Kidney tubule cell (primary cell): ENCODE data around the gene CTDP1.

ENCODE experiments used
- DNase-seq: peaks from one replicate; pipeline ENCODE4 v3.0.0-alpha.2; 2018; ENCODE audit warnings: low spot score

Gene CTDP1

DNA sequence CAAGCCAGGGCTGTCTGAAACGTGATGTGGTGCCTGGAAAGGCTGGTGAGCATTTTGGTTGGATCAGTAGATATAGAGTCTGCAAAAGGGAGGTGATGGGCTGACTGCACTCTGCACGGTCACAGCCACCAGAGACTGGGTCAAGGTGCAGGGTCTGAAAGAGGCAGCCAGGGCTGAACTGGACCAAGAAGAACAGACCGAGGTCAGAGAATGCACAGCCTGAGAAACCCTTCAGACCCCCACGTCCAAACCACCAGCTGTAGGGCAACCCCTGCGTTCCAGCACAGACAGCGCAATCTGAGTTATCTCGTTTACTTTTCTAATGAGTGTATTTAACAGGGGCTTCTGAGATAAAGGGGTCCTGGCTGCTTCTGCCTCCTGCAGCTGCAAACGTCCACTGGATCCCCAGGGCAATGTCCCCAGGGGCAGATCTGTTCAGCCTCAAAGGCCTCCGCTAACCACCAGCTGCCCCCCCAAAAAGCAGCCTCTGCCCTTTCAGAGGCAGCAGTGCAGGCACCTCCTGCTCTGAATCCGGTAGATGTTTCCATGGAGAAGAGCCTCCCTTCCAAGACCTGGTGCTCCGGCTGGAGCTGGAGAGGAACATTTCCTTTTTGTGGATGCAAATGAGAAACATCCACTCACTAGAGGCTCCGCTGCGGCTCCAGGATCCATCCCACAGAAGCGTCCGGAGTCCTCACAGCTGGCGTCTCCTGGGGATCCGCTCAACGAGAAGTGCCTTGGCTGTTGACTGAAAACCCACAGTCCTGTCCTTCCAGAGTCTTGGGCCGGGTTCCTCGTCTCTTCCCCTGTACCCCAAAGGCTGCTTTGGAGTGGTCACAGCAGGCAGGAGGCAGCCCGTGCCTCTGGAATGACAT is 117.2 kb downstream of the CTDP1 start:
- no peak for DNase-seq

- DNase-seq = no peak
These were observed 118.1 kb downstream of the CTDP1 start, which contains the start of gene KCNG2 for GRCh38 chr18:79797518-79798345. Gene KCNG2, plus strand, starts transcription at chr18:79797938. Its CDS starts 65,730 bp downstream, at chr18:79863668.

GRCh38 chr18:79798346-79798998 is 118.9 kb downstream of the CTDP1 start:
- DNase-seq = no peak

- DNase-seq = no peak
These were observed 119.4 kb downstream of the CTDP1 start for GRCh38 chr18:79798999-79799370.

DNA sequence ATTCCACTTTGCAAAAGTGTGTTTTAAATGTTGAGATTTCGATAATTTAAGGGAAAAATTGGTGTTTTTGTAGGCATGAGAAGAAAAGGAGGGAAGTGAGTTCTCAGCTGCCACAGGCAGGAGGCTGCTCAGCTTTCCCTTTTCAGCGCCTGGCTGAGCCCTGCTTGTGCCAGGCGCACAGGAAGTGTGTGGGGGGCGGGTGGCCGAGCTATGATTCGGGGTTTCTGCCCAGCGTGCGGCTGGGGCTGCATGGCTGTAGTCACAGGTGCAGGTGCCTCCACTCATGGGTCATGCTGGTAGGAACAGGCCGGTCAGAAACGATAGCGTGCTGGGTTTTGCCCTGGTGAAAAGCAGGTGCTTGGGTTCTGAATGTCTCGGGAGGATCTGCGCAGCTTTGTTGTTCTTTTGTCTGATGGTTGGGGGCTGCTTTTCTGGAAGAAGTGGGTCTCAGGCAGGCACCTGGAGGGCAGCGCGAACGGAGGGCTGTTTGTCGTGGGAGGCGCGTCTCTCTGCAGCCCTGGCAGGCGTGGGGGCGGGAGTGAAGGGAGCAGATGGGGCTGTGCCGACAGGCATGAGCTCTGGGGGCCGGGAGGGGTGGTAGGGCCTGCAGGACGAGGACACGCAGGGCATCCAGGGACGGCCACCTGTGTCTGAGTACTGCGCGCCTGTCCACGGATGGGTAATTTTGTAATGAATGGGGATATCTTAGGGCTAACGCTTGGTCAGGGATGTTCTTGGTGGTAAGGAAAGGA is 120.2 kb downstream of the CTDP1 start:
- DNase-seq = no peak

DNA sequence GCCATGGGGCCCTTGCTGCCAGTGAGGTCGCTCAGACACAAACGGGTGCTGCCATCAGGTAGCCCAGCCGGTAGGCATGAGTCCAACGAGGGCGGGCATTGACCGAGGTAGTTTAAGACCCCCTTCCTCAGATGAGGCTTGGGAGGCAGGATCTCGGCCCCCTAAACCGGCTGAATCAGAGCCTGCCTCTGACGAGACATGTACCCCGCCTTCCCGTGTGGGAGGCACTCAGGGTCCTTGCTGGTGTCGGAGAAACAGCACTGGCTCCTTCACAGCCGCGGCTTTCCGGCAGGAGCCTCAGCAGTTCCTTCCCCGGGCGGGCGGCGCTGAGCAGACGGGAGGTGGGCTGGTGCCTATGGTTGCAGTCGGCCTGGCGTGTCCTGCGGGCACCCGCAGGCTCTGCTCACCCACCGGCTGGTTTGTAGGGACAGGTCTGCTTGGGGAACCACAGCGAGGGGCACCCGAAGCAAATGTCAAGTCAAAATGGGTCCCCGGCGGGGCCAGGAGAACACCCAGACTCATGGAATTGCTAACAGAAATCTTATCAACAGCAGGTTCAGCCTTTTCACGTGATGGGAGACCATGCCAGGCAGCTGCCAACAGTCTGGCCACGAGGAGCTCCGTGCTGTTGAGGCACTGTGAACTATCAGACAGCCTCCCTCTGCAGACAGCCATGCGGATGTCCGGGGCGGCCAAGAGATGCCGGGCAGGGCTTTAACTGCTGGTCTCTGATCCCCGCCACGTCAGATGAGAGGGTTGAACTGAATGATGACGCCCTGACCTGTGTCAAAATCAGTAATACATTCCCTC is 121.0 kb downstream of the CTDP1 start:
- no peak for DNase-seq

GRCh38 chr18:79801217-79801616 is 121.6 kb downstream of the CTDP1 start:
- DNase-seq = no peak

- no peak for DNase-seq
These were observed 122.0 kb downstream of the CTDP1 start for GRCh38 chr18:79801641-79802040.

- no peak for DNase-seq
These were observed 122.7 kb downstream of the CTDP1 start for GRCh38 chr18:79802298-79802697.

DNA sequence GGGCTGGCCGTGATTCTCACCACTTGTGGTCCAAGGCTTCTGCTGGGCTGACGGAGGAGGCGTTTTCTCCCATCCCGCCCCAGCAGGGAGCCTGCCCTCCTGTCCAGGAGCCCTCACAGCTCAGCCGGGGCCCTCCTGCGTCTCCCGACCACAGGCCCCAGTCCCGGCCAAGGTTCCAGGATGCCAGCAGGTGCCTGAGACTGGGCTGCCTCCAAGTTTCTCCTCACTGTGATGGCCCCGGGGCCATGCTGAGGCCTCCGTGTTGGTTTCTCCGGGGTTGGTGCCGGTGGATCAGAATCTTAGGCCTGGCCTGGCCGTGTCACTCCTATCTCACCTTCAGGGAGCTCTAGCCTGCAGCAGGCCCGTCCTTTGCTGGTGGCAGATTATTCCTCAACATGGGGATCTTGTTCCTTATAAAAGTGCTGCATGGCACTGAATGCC is 124.0 kb downstream of the CTDP1 start:
- DNase-seq = no peak
